Neural crest cell (in vitro differentiated cells): ENCODE measurements around the gene UBASH3B. TPM values are rescaled to one million over a fixed set of nuclear protein-coding genes. Genes with fewer than 3 reads are reported as not detected.

ENCODE experiments used
- DNase-seq: peaks from one replicate; pipeline ENCODE4 v3.0.0; 2021; ENCODE audit warnings: low read depth, mixed read lengths, low spot score
- H3K27ac Mint-ChIP-seq: one replicate; pipeline ENCODE4 v1.8.0; 2021; ENCODE audit warnings: mild to moderate bottlenecking, mixed read lengths; ENCODE audit not compliant: unreplicated experiment
- H3K27me3 Mint-ChIP-seq: 2 replicates; pipeline ENCODE4 v1.8.0; 2021; ENCODE audit warnings: low read depth, mild to moderate bottlenecking, mixed read lengths
- H3K36me3 Mint-ChIP-seq: 2 replicates; pipeline ENCODE4 v1.8.0; 2021; ENCODE audit warnings: low read depth, mild to moderate bottlenecking, mixed read lengths
- H3K4me1 Mint-ChIP-seq: 2 replicates; pipeline ENCODE4 v1.8.0; 2021; ENCODE audit warnings: mixed read lengths
- H3K4me3 Mint-ChIP-seq: one replicate; pipeline ENCODE4 v1.8.0; 2021; ENCODE audit warnings: mild to moderate bottlenecking, mixed read lengths
- H3K9me3 Mint-ChIP-seq: 2 replicates; pipeline ENCODE4 v1.8.0; 2021; ENCODE audit warnings: mixed read lengths
- CTCF ChIP-seq: fragments of 200-600 bp; sonication (generic); conservative IDR thresholded peaks from 2 replicates; pipeline ENCODE4 v1.5.0; 2021; ENCODE audit warnings: antibody characterized with exemption, mild to moderate bottlenecking
- total RNA-seq: library from RNA; stranded (reverse); gene quantifications from 2 replicates; pipeline ENCODE4 v1.2.1, GENCODE V29; 2021

The UBASH3B gene
- total RNA-seq, 1 donor from 2014 or later, result 6.8 TPM

DNA sequence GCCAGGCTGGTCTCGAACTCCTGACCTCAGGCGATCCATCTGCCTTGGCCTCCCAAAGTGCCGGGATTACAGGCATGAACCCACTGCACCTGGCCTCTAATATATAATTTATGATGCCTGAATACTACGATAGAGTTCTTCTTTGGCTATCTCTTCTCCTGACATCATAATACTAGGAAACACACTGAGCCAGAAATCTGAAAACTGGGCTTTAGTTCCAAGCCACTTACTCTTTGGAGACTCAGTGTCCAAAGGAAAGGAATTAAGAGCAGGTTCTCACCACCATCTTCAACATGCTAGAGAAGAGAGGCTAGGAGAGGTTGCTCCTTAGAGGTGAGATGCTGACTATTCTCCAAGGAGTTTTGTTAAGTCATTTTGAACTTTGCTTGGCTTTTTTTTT is 52.4 kb downstream of the UBASH3B start:
- Mint-ChIP-seq H3K4me1 (no peaks in the 10 kb centered on the region), H3K9me3 (no peaks in the 10 kb centered on the region), H3K36me3 (no peaks in the 10 kb centered on the region), H3K27ac (no peak overlapping the region), H3K4me3 (no peak overlapping the region), H3K27me3 (no peaks in the 10 kb centered on the region)
- TF ChIP-seq CTCF, result no peak
- no peak for DNase-seq

DNA sequence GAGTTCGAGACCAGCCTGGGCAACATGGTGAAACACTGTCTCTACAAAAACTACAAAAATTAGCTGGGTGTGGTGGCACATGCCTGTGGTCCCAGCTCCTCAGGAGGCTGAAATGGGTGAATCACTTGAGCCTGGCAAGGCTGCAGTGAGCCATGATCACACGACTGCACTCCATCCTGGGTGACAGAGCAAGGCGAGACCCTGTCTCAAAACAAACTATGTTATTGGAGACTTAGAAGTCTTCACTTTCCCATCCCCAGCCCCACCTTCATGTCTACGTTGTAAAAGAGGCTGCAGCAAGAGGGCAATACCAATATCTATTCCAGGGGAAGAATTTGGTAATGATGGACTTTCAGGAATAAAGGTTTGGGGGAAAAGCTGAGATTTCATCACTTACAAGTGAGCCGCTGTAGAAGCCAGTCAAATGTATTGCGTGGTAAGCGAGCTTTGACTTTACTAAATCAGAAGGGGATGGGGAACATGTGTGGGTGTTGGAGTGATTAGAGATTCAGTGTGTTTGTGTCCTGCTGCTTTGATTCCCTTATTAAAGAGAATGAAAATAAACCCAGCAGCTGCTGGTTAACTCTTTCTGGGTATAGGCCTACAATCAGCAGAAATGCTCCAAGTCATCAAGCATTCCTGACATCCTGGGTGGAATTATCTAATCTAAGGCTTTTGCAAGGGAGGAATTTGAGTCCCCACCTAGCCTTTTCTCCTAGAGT is 53.7 kb downstream of the UBASH3B start:
- no peak for DNase-seq
- H3K4me3 Mint-ChIP-seq, result no peak overlapping the region
- no peak overlapping the region for H3K27ac Mint-ChIP-seq
- TF ChIP-seq CTCF, result no peak
- no peaks in the 10 kb centered on the region for H3K27me3 Mint-ChIP-seq
- no peaks in the 10 kb centered on the region for H3K36me3 Mint-ChIP-seq
- no peaks in the 10 kb centered on the region for H3K9me3 Mint-ChIP-seq
- no peaks in the 10 kb centered on the region for H3K4me1 Mint-ChIP-seq

GRCh38 chr11:122711362-122711761 is 55.8 kb downstream of the UBASH3B start:
- no peak for TF ChIP-seq CTCF

GRCh38 chr11:122711831-122712381 is 56.4 kb downstream of the UBASH3B start:
- H3K36me3 Mint-ChIP-seq, result no peaks in the 10 kb centered on the region
- H3K27me3 Mint-ChIP-seq, result no peaks in the 10 kb centered on the region
- H3K4me1 Mint-ChIP-seq, result no peaks in the 10 kb centered on the region
- H3K4me3 Mint-ChIP-seq, result no peak overlapping the region
- TF ChIP-seq CTCF, result no peak
- H3K27ac Mint-ChIP-seq, result no peak overlapping the region
- no peaks in the 10 kb centered on the region for H3K9me3 Mint-ChIP-seq
- DNase-seq, result no peak

More at GRCh38 chr11:122711362-122711761, 55.8 kb downstream of the UBASH3B start:
- H3K27me3 Mint-ChIP-seq, result no peaks in the 10 kb centered on the region
- H3K27ac Mint-ChIP-seq, result no peak overlapping the region
- H3K36me3 Mint-ChIP-seq, result no peaks in the 10 kb centered on the region
- no peak overlapping the region for H3K4me3 Mint-ChIP-seq
- no peak for DNase-seq
- no peaks in the 10 kb centered on the region for H3K4me1 Mint-ChIP-seq
- H3K9me3 Mint-ChIP-seq, result no peaks in the 10 kb centered on the region

DNA sequence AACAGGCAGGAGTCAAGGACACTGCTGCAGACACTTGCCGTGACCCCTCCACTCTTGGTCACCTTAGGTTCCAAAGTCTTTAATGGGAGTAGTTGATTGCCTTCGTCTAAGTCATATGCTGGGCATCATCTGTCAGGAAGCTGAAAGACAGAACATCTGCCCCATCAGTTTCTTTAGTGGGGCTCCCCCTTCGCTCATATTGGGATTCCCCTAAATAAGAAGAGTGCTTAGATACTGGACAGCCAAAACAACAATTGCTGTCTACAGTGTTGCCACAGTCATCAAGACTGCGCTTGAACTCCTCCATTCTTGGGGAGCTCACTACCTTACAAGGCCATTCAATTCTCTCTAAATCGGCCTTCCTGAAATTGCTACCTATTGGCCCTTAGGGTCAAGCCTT is 58.5 kb downstream of the UBASH3B start:
- Mint-ChIP-seq H3K4me1 (no peaks in the 10 kb centered on the region), H3K27me3 (no peaks in the 10 kb centered on the region), H3K36me3 (no peaks in the 10 kb centered on the region), H3K27ac (no peak overlapping the region), H3K9me3 (no peaks in the 10 kb centered on the region), H3K4me3 (no peak overlapping the region)
- TF ChIP-seq CTCF, result no peak
- DNase-seq, result no peak
